Measurements from ENCODE around the gene RHOB.
"Not testable (repeated sequence)": the region's sequence is repeated elsewhere in the genome, so short reads cannot be mapped to it uniquely, and the experiment has no call there.

The RHOB gene

DNA sequence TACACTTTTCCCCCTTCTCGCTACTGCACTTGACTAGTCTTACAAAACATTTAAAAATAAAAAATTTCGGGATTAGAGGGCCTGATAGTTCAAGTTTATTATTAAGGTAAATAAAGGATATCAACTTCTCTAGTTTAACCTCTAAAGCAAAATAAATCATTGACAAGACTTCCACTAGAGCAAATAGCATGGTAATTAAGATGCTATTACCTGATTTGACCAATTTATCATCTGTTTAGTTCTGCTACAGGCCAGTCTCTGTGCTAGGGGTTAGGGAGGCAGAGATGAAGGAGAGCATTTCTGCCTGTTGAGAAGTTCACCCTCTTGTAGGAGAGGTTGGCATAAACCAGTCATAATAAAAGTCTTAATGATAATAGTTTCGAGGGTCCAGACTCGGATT is 34.0 kb downstream of the RHOB start:
- DNase-seq: no peak

DNA sequence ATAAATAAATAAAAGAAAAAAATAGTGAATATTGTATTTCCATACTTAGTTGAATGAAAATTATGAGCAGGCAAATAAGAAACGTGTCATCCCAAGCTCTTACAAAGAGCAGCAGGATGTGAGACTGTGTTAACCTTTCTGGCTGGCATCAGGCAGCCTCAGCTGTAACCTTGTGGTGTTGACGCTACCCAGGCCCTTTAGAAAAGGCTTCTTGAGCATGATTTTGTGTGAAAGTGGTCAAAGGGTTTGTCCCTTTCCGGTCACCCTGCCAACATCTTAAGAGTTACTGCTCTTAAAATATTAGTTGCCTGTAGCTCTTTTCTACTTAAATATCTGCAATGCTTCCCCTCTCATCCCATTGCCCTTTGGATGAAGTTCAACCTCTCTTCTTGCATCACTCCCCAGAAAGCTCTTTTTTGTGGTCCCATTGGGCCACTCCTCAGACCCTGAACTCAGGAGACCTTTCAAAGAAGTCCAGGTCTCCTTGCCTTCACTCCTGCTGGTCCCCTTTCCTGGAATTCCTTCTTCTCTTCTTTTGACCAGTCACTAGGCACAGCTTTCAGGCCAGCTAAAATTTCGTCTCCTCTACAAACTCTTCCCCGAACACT is 35.0 kb downstream of the RHOB start:
- DNase-seq: no peak

DNA sequence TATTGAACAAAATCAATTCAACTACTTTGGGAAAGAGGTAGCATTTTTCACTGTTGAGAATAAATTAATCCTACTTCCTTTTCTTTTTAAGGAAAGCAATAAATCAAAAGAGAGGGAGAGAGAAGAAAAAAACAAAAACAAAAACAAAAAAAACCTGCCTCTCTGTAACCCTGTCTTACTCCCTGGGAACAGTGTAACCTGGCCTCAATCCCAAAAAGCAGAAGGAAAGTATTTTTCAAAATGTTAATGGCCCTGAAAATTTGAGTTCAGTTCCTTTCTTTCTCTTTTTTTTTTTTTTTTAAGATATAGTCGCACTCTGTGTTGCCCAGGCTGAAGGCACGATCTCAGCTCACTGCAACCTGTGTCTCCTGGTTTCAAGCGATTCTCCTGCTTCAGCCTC is 35.9 kb downstream of the RHOB start:
- no peak for DNase-seq

DNA sequence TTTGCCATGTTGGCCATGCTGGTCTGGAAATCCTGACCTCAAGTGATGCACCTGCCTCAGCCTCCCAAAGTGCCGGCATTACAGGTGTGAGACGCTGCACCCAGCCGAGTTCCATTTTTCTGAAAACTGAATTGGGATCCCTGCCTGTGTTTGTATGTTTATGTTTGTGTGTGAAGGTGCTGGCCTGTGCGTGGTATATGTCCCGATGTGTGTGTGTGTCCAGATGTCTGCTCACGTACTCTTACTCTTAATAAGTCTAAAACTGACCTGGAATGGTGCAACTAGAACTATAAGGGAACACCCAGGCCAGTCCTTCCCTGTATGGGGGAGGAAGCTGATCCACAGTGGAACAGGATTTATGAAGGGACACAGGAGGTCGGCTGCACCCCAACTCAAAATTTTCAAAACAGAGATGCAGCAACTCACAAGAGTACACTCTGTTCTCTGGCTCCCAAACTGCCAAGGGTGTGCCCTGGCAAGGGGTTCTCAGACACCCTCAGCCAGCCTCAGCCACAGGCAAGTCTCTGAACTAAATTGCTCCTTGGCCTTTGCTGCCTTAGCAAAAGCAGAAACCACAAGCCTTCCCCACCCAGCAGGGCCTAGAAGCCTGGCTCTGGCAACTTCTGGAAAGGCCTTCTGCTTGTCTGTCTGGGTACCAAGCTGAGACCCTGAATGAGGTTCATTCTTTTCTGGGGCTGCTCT is 36.5 kb downstream of the RHOB start:
- DNase-seq: no peak

DNA sequence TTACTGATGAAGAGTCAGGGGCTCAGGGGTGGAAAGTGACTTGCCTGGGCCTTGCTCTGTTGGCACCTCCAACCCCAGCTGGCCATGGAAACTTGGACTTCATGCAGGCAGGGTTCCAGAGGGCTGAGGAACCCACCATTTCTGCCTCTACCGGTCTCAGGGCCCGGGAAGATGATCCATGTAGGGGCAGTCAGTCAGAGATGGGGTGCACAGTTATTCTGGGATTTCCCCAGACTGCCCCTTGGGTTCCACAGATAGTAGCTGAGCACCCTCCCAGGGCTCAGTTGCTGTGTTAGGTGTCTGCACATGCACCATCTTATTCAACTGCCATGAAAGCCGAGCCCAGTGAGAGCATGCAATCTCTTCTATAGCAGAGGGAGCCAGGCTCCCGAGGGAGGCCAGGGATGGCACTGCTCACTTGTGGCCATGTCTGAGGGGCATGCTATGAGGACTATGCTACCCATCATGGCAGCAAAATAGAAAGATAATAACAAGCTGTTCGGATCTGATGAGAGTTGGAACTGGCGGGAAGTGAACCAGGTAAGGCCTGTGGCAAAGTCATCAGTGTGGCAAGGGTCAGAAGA is 37.3 kb downstream of the RHOB start:
- no peak for DNase-seq

DNA sequence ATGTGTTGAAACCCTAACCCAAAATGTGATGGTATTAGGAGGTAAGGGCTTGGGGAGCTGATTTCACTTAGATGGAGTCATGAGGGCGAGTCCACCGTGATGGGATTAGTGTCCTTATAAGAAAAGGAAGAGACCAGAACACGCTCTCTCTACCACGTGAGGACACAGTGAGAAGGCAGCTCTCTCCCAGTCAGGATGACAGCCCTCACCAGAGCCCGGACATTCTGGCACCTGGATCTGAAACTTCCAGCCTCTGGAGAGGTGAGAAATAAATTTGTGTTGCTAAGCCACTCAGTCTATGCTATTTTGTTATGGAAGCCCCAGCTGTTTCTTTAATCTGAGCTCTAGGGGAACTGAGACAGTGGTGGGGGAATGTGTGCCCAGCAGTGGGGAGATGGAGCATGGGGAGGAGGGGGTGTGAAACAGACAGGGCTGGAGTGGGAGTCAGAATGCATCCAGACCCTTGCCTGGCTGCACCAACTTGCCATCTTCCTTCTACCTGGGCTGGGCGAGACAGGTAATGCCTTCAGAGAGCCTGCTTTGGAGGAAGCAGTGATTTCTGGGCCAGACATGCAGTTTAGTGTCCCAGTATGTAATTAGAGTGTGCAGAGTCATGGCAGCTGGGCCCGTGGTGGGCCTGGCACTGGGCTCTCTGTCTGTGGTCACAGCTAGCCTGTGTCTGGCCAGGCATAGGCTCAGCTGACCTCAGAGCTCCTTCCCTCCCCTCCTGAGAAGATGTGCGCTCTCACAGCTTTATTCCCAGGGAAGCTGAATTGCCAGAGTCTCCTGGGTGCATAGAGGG is 38.1 kb downstream of the RHOB start:
- DNase-seq: no peak

DNA sequence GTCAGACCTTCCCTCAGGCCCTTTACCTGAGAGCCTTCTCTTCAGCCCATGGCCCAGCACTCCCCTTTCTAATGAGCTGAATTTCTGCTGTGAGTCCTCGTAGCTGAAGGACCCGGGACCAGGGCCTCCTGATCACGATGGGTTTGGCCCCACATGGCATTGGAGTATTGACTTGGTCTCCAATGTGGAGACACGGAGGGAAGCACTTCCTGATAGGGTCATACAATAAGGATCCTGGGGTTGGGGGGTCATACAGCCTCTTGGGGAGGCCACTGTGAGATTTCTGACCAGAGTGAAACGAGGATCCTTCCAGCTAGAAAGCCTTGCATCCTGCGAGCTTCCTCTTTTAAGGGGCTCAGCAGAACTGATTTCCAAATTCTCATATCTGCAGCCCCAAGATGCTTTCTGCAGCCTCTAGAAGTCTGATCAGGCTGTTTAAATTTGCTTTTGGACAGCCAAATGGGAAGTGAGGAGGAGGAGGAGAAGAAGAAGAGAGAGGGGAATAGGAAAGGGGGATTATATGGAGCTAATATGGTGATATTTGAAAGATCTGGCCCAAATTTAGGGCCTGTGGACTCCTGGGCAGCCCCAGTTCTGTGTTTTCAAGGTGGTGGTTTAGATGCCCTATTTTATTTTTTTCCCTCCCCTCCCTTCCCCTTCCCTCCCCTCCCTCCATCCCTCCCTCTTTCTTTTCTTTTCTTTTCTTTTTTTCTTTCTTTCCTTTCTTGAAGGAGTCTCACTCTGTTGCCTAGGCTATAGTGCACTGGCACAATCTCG is 38.9 kb downstream of the RHOB start:
- DNase-seq: no peak

DNA sequence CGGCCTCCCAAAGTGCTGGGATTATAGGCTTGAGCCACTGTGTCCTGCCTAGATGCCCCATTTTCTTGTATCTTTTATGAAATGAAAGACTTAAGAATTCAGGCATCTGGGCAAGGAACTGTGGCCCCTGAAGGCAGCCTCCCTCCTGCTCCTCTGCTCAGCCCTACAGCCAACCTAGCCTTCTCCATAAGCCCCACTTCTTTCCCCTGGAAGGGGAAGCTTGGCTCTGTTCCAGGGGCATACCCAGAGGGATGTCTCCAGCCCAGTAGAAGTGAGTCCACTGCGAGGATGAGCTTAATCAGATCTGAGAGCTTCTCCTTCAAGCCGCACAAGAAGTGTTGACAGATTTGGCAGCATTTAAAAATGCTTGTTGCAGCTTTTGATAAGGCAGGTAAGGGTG is 39.7 kb downstream of the RHOB start:
- DNase-seq: no peak

DNA sequence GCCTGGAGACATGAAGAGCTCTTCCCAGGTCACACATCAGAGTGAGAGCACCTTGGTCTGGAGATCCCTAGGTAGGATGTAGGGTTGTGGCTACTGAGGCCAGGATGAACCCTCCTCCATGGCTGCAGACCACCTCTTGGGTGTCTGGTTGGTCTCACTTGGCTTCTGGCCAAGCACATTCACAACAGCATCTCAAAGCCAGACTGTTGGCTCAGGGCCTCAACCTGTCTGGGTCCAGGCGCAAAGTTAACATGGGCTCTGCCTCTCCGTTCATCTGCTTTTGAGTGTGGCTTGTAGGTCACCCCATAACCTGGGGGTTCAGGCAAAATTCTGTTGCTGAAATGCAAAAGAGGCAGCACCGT is 40.1 kb downstream of the RHOB start:
- DNase-seq: no peak

DNA sequence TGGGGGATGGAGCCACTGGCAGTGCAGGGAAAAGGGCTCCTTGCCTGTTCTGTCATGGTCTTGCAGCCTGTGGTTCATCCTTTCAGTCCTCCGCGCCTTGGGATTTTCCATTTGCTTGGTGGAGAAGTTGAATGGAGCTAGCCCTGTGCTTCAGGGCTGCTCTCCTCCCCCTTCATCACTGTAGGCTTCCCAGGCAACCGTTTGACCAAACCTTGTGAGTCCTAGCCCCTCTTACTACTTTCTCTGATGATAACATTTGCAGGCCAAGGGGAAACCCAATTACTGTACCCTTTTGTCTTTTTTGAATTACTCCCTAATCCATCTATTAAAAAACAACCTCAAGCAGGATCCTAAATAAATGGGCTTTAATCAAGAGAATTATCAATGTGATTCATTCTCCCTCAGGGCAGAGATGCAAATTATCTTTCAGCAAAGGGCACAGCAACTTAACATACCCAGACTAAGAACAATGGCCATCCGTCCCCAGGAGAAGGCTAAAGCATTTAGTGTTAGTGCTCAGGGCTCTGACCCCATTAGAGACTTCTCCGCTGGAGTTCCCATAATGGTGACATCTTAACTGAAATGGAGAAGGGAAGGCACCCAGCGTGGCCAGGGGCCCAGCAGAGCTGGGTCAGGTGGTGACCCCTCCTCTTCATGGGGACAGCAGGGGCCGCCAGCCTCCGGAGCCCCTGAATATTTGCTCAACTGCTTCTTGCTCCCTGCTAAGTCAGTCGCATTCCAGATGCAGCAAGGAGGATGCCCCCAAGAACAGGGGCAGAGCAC is 40.7 kb downstream of the RHOB start:
- DNase-seq: no peak

DNA sequence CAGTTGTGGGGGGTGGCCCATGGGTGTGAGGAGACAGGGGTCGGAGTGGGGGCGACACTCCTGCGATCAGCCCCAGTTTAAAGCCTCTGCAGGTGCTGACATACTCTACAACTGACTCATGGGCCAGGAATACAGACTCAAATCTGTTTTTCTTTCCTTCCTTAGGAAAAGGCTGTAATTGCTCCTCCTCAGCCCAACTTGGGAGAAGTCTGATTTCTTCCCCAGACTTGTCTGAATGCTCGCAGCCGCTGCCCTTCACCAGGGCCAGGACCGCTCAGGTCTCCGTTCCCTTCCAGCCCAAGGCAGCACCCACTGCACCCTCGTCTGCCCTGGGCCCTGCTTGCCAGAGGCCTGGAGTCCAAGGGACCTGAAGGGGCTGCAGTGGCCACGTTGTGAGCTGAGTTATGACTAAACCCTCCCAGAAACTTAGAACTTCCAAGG is 41.3 kb downstream of the RHOB start:
- no peak for DNase-seq

DNA sequence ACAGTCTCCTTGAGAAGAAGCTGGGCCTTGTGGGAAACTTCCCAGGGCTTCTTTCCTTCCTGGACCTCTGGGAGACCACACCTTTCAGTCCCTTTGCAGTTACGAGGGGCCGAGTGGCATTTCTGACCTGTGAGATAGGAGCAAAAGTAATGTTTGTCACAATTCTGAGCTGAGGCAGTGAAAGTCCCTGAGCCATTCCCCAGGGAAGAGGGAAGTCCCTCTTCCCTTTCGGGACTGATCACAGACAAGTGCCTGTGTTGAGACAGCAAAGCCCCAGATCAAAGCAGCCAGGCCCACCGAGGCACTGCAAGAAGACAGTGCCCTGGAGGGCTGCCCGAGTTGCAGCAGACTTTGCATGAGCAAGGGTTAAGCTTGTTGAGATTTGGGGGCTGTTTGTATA is 41.9 kb downstream of the RHOB start:
- no peak for DNase-seq

DNA sequence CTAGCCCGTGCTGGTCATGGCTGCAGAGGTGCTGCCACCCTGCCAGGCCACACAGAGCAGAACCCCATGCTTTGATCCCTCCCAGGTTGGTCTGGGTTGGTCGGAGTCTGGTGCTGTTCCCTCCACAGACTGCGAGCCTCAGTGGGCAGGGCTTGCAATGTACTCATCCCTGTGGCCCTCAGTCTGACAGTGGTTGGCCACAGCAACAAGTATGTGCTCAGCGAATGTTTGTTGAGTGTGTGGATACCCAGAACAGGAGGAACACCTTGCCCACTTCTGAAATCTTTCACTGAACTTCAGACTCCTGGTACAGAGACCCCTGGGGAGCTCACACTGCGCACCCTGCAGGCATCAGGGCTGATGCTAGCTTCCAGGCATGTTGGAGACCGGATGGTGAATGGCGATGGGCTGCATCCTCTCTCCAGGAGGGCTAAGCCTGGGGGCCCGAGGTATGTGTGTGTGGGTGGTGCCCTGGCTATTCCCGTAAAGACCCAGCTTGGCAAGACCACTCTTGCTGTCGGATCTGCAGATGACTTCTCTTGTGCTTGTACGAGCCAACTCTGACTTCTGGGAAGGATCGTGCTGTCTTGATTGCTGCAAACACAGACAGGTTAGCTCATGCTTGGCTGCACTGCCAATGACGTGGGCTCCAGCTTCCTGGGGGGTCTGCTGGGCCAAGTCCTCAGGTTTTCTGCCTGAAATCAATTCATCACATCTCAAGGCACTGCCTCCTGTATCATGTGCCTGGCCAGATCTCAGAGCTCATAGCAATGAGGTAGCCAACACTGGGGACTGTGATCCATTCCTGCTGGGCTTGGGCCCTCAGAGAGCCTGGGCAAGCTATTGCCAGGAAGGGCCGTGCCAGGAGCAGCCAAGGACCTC is 43.7 kb downstream of the RHOB start:
- no peak for DNase-seq

DNA sequence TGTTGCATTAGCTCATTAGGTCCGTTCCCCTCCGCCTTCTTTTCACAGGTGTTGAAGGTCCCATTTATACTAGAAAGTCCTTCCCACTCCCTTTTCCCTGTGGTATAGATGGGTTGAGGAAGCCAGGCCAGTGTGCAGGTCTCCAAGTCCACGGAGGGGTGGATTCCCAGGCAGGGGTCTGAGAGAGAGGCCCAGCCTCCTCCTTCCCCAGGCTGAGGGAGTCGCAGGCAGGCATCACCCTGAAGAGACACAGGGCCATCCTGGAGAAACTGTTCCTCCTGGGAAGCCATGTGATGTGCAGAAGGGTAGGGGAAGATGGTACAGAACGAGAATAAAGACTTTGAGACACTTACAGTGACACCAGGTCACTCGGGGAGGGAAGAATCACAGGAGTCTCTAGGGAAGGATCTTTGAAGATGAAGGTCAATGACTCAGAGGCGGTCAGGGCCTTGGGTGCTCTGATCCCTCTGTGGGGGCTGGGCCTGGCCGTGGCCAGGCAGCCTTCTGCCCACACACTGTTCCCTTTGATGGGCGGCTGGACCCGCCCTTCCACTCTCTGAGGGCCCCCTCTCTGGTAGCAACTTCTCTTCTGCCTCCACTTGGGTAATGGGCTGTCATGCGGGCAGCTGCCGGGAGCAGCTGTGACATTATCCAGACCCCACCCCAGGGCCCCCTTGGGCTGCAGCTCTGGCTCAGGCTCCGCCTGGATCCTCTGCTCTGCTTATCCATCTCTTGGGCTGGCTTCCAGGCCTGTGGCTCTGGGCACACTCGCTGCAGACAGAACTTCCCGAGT is 45.1 kb downstream of the RHOB start:
- no peak for DNase-seq

DNA sequence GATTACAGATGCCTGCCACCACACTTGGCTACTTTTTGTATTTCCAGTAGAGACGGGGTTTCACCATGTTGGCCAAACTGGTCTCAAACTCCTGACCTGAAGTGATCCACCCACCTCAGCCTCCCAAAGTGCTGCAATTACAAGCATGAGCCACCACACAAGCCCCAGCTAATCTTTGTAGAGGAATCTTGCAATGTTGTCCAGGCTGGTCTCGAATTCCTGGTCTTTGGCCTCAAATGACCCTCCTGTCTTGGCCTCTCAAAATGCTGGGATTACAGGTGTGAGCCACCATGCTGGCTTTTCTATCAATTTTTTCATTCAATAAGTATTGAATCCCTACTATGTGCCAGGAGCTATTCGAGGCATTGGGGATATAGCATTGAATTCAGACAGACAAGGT is 46.2 kb downstream of the RHOB start:
- DNase-seq: not testable (repeated sequence)

DNA sequence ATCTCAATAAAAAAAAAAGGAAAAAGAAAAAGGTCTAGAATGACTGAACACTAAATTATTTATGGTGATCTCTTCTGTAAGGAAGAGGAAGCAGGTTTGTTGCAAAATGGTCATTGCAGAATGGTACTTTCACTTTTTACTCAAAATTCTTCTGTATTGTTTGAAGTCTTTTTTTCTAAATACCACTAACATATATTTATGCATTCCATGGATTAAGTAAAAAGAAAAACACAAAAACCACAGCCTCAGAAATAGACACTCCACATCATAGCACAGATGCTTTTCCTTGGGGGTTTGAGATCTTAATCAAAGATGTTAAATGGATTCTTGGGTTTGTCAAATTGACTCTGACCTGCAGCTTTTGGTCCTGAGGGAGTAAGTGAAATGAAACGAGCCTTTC is 47.4 kb downstream of the RHOB start:
- no peak for DNase-seq

DNA sequence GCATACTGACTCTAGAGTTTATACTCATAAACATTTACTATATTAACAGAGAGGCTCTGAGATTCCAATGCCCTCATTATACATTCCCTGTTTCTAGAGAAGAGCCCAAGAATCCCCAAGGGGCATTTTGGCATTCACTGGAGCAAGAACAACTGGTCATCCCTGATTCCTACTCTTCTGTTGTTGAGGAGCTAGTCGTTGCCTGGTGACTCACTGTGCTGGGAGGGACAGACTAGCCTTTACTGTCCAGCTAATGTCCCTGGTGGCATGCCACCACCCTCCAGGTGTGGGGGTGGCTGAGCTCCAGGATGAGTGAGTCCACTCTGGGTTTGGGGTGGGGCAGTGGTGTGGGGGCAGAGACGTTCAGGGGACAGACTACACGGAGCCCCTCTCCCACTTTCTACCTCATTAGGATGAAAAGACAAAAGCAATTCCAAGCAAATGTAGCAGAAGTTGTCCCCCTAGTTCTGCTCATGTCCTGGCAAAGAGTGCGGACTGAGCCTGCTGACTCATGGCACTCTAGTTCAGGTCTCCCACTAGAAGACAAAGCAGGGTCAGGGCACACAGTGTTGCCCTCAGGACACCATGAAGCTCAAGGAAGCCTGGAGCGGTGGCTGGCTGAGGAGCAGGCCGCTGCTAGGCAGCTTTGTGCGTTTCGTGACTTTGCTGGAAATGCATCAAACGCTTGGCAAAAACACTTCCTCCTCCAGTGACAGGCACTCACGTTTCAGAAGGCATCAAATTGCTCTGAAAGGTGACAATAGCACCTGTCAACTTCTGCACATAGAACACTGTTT is 49.4 kb downstream of the RHOB start:
- DNase-seq: no peak

DNA sequence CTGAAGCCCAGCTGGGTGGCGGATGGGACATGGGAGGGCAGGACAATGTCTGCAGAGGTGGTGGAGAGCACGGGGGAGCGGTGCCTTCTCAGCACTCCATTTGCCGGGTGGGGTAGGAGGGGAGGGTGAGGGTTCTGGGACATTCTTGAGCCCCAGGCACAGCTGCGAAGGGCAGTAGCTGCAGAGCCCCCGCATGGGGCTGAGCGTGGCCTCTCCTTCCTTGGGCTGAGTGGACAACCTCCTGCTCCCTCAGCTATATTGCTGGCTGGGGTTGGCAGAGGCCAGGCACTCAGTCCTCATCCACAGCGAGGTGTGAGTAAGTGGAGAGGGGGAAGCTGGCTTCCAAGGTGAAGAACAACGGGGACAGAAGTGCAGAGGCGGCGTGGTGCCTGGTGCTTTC is 50.1 kb downstream of the RHOB start:
- no peak for DNase-seq

Data from stimulated activated CD4-positive, alpha-beta T cell treated with anti-CD3 and anti-CD28 coated beads, Interleukin-12 subunit alpha, Interleukin-12 subunit beta, amount 100 ng/mL, for 4 hours (primary cell).